ENCODE data around the gene ACTR3. TPM values are rescaled to one million over a fixed set of nuclear protein-coding genes. Genes with fewer than 3 reads are reported as not detected.

The ACTR3 gene
- 60.3 and 66.9 TPM in 2 replicates for polyA plus RNA-seq

GRCh38 chr2:113889471-113890252 lies at the start of gene ACTR3:
Gene ACTR3 (plus strand): TSS chr2:113890089. CDS start chr2:113890280, 191 bp downstream.

Other genes with a start within 250 kb of the ACTR3 start
- 50.0 and 53.6 TPM in 2 replicates for gene SLC35F5, start 133.4 kb upstream of the ACTR3 start, polyA plus RNA-seq

Measured in Purkinje cell (primary cell).